Measurements from ENCODE around the gene PITX2. TPM values are rescaled to one million over a fixed set of nuclear protein-coding genes. Genes with fewer than 3 reads are reported as not detected.
"Not testable (repeated sequence)": the region's sequence is repeated elsewhere in the genome, so short reads cannot be mapped to it uniquely, and the experiment has no call there.

Gene PITX2
- total and polyA plus RNA-seq, 2 experiments from 2014 or later: 4.3 to 5.6 TPM

DNA sequence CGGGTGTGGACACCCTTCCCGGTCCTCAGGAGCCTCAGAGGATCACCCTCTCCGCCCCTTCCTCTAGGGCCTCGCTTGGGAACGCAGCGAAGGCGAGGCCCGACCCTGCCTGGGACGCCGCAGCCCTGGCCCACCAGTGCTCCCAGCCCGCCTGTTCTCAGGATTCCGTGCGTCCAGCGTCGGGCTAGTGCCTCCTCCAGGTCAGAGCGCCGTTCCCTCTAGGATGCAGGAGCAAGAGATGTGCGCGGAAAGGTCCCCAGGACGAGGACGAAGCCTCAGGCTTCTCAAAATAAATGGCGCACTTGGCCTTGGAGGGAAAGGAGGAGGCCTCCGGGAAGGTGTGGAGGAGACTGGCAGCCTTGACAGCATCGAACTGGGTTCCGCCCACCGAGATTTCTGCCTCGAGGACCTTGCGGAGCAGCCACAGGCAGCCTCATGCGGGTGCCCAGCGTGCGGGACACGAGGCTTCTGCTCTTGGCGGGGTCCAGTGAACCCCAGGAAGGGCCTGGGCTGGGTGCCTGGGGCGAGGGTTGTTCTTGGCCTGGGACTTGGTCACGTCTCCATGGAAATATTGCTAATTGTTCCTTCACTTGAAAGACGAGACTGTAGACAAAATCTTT lies 35.1 kb downstream of the PITX2 start:
- no peak for DNase-seq
- in situ Hi-C loops (cut with MboI): loop anchor here (25.0 kb wide), 2 partner anchors 375 to 1025 kb away; no protein-coding TSS in a partner anchor
- no peaks in the 10 kb centered on the region for H3F3A ChIP-seq (ENCODE audit: insufficient read depth)
- no peak overlapping the region for H3K27ac ChIP-seq
- H4K20me1 ChIP-seq (ENCODE audit: insufficient read depth): no peaks in the 10 kb centered on the region
- 93 to 97% methylated on average over 33 to 36 of the region's 36 CpGs for WGBS, 2 experiments (ENCODE audit: low coverage in 1 of 2, low lambda C conversion rate in 2 of 2, missing lambda C conversion rate in 2 of 2)
- no peaks in the 10 kb centered on the region for H3K36me3 ChIP-seq (ENCODE audit: low read depth)
- H2AFZ ChIP-seq: no peak overlapping the region
- no peak overlapping the region for H3K4me3 ChIP-seq
- no peak overlapping the region for H3K9ac ChIP-seq
- TF ChIP-seq EZH2 (IDR thresholded peaks at IDR 0.05; ENCODE audit: insufficient read depth, poor library complexity, severe bottlenecking) (no peak), EZH2phosphoT487 (IDR thresholded peaks at IDR 0.05; ENCODE audit: insufficient read depth, low read depth) (no peak)
- H3K4me1 ChIP-seq (ENCODE audit: insufficient read depth): no peaks in the 10 kb centered on the region; the same call in 1 of the 2 replicates
- no peak overlapping the region for H3K4me2 ChIP-seq (ENCODE audit: unreplicated experiment)
- no peaks in the 10 kb centered on the region for H3K27me3 ChIP-seq (replicated peaks; ENCODE audit: insufficient read depth)
- no peaks in the 10 kb centered on the region for H3K9me2 ChIP-seq (ENCODE audit: insufficient read depth)
- H3K9me3 ChIP-seq (ENCODE audit: low read depth): no peaks in the 10 kb centered on the region
- no peaks in the 10 kb centered on the region for H3K79me2 ChIP-seq (ENCODE audit: insufficient read depth)

DNA sequence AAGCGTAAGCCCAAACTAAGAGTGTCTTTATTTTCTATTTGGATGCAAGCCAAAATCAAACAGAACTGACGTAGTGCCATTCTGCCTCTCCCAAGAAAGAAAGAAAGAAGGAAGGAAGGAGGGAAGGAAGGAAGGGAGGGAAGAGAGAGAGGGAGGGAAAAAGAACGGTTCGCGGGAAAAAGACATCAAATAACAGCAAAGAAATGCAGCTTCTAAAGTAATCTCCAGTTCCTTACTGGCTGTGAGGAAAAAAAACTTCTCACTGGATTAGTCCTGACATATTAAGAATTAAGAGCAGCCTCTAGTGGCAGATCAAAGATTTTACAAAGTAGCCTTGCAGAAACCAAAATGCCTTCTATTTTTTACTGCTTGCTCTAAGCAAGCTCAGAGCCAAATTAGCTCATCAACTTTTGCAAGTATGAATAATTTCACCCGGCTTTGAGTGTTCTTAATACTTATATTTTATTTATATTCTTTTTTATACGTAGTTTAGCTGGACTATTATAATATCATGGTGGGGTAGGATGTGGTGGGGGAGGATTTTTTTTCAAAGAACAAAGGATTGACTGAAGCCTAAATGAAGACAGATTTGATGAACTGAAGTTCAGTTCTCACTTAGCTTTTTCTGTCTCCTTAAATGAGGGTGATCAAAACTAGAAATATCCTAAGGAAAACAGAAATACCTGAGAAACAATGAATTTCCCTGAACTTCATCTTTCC lies 36.6 kb downstream of the PITX2 start:
- TF ChIP-seq EZH2phosphoT487 (IDR thresholded peaks at IDR 0.05; ENCODE audit: insufficient read depth, low read depth) (no peak), EZH2 (IDR thresholded peaks at IDR 0.05; ENCODE audit: insufficient read depth, poor library complexity, severe bottlenecking) (no peak)
- H2AFZ ChIP-seq: peak overlapping the region; percentile 82
- H3K79me2 ChIP-seq (ENCODE audit: insufficient read depth): no peaks in the 10 kb centered on the region
- no peaks in the 10 kb centered on the region for H3K27me3 ChIP-seq (replicated peaks; ENCODE audit: insufficient read depth)
- H3K36me3 ChIP-seq (ENCODE audit: low read depth): no peaks in the 10 kb centered on the region
- H4K20me1 ChIP-seq (ENCODE audit: insufficient read depth): no peaks in the 10 kb centered on the region
- peak overlapping the region; percentile 61 for H3K4me3 ChIP-seq
- no peaks in the 10 kb centered on the region for H3K9me3 ChIP-seq (ENCODE audit: low read depth)
- no peaks in the 10 kb centered on the region; the same call in 1 of the 2 replicates for H3K4me1 ChIP-seq (ENCODE audit: insufficient read depth)
- peak overlapping the region; percentile 99 for H3K4me2 ChIP-seq (ENCODE audit: unreplicated experiment)
- 9 to 13% methylated on average over 7 of the region's 7 CpGs for WGBS, 2 experiments (ENCODE audit: low coverage in 1 of 2, low lambda C conversion rate in 2 of 2, missing lambda C conversion rate in 2 of 2)
- no peaks in the 10 kb centered on the region for H3K9me2 ChIP-seq (ENCODE audit: insufficient read depth)
- 0 out of 2 replicates have a peak overlapping the region, but pooled peaks have one; percentile 38 for H3K9ac ChIP-seq
- no peaks in the 10 kb centered on the region for H3F3A ChIP-seq (ENCODE audit: insufficient read depth)
- no peak overlapping the region for H3K27ac ChIP-seq
- peak; percentile 87 for DNase-seq
- in situ Hi-C loops (cut with MboI): loop anchor here (25.0 kb wide), 2 partner anchors 376 to 1026 kb away; no protein-coding TSS in a partner anchor

DNA sequence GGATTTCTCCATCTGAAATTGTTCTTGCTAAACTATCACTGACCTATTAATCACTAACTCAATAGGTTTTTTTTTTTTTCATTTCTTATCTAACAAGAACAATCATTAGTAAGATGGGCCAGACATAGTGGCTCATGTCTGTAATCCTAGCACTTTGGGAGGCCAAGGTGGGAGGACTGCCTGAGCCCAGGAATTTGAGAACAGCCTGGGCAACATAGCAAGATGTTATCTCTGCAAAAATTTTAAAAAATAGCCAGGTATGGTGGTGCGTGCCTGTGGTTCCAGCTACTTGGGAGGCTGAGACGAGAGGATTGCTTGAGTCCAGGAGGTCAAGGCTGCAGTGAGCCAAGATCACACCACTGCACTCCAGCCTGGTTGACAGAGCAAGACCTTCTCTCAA lies 46.2 kb downstream of the PITX2 start:
- H3K9me2 ChIP-seq (ENCODE audit: insufficient read depth); H3K4me1 ChIP-seq (ENCODE audit: insufficient read depth); H3K4me2 ChIP-seq (ENCODE audit: unreplicated experiment); H3K9me3 ChIP-seq (ENCODE audit: low read depth); H4K20me1 ChIP-seq (ENCODE audit: insufficient read depth); H3K36me3 ChIP-seq (ENCODE audit: low read depth); H3K27me3 ChIP-seq (replicated peaks; ENCODE audit: insufficient read depth); H3K79me2 ChIP-seq (ENCODE audit: insufficient read depth); DNase-seq; H2AFZ ChIP-seq; H3K4me3 ChIP-seq; H3K27ac ChIP-seq; H3F3A ChIP-seq (ENCODE audit: insufficient read depth); H3K9ac ChIP-seq: not testable (repeated sequence)
- 93 to 98% methylated on average over 2 of the region's 2 CpGs for WGBS, 2 experiments (ENCODE audit: low coverage in 1 of 2, low lambda C conversion rate in 2 of 2, missing lambda C conversion rate in 2 of 2)
- in situ Hi-C loops (cut with MboI): loop anchor here (25.0 kb wide), 2 partner anchors 386 to 1036 kb away; no protein-coding TSS in a partner anchor

Other genes with a start within 250 kb of the PITX2 start
- 0.11 TPM in 1 of 2 replicates, not detected in the other for gene ENPEP, start 146.9 kb downstream of the PITX2 start, total RNA-seq (2014; rRNA removed; shearing (Covaris generic))
- gene ENPEP, start 146.9 kb downstream of the PITX2 start, polyA plus RNA-seq (2016; fragmentation: Nextera tagmentation; extraction: Ambion mirVana): 0.11 and 0.44 TPM in 2 replicates